GM18520 (cell line): ENCODE data around the gene CLIP4.

Experiments used
- ATAC-seq: cut with Tn5 transposase; IDR thresholded peaks from one replicate; pipeline ENCODE4 v1.9.1; 2021; ENCODE audit not compliant: unreplicated experiment

Gene CLIP4

GRCh38 chr2:29130295-29130694 lies 15.1 kb downstream of the CLIP4 start:
- ATAC-seq: no peak

- no peak for ATAC-seq
Observed at GRCh38 chr2:29134933-29135332, 19.7 kb downstream of the CLIP4 start.

GRCh38 chr2:29139152-29139551 lies 23.9 kb downstream of the CLIP4 start:
- no peak for ATAC-seq

GRCh38 chr2:29139731-29140130 lies 24.5 kb downstream of the CLIP4 start:
- ATAC-seq: no peak

GRCh38 chr2:29143657-29144056 lies 28.4 kb downstream of the CLIP4 start:
- ATAC-seq: no peak

- ATAC-seq: no peak
Observed at GRCh38 chr2:29146197-29146596, 31.0 kb downstream of the CLIP4 start.

- no peak for ATAC-seq
Observed at GRCh38 chr2:29147963-29148362, 32.7 kb downstream of the CLIP4 start.

- ATAC-seq: no peak
Observed at GRCh38 chr2:29154610-29155009, 39.4 kb downstream of the CLIP4 start.

- ATAC-seq: no peak
Observed at GRCh38 chr2:29155578-29155977, 40.4 kb downstream of the CLIP4 start.

GRCh38 chr2:29157131-29157530 lies 41.9 kb downstream of the CLIP4 start:
- no peak for ATAC-seq

- ATAC-seq: no peak
Observed at GRCh38 chr2:29159125-29159524, 43.9 kb downstream of the CLIP4 start.

- ATAC-seq: no peak
Observed at GRCh38 chr2:29160184-29160583, 45.0 kb downstream of the CLIP4 start.

GRCh38 chr2:29162204-29162928 lies 47.2 kb downstream of the CLIP4 start:
- ATAC-seq: no peak

GRCh38 chr2:29164091-29164846 lies 49.1 kb downstream of the CLIP4 start:
- ATAC-seq: no peak

- no peak for ATAC-seq
Observed at GRCh38 chr2:29165362-29166241, 50.4 kb downstream of the CLIP4 start.

- ATAC-seq: no peak
Observed at GRCh38 chr2:29166242-29167039, 51.2 kb downstream of the CLIP4 start.

- no peak for ATAC-seq
Observed at GRCh38 chr2:29174937-29175336, 59.7 kb downstream of the CLIP4 start.

GRCh38 chr2:29175338-29175737 lies 60.1 kb downstream of the CLIP4 start:
- no peak for ATAC-seq

GRCh38 chr2:29182334-29182733 lies 67.1 kb downstream of the CLIP4 start:
- no peak for ATAC-seq

- no peak for ATAC-seq
Observed at GRCh38 chr2:29182920-29183319, 67.7 kb downstream of the CLIP4 start.

- ATAC-seq: no peak
Observed at GRCh38 chr2:29184531-29184930, 69.3 kb downstream of the CLIP4 start.
